Stimulated activated naive CD4-positive, alpha-beta T cell (primary cell): ENCODE results near the gene PCED1B.
"Not testable (repeated sequence)": the region's sequence is repeated elsewhere in the genome, so short reads cannot be mapped to it uniquely, and the experiment has no call there.

ENCODE experiments used
- DNase-seq, 6 experiments: peaks; one replicate each; lab custom pipeline; 2025; lab: John Stamatoyannopoulos, UW

Gene PCED1B

GRCh38 chr12:47164724-47165439 is 85.5 kb downstream of the PCED1B start:
- no peak for DNase-seq

- DNase-seq = no peak
Observed at GRCh38 chr12:47165934-47166333, 86.5 kb downstream of the PCED1B start.

- no peak for DNase-seq
Observed at GRCh38 chr12:47166365-47166764, 86.9 kb downstream of the PCED1B start.

- not testable (repeated sequence) for DNase-seq
Observed at GRCh38 chr12:47170281-47170680, 90.9 kb downstream of the PCED1B start.

GRCh38 chr12:47178014-47178413 is 98.6 kb downstream of the PCED1B start:
- DNase-seq = no peak

GRCh38 chr12:47182164-47182938 is 102.9 kb downstream of the PCED1B start:
- not testable (repeated sequence) for DNase-seq

- DNase-seq = no peak
Observed at GRCh38 chr12:47184229-47184628, 104.8 kb downstream of the PCED1B start.

GRCh38 chr12:47184813-47185212 is 105.4 kb downstream of the PCED1B start:
- no peak for DNase-seq

GRCh38 chr12:47186246-47186645 is 106.8 kb downstream of the PCED1B start:
- no peak for DNase-seq

- DNase-seq = no peak
Observed at GRCh38 chr12:47188576-47189441, 109.4 kb downstream of the PCED1B start.

GRCh38 chr12:47189728-47190127 is 110.3 kb downstream of the PCED1B start:
- DNase-seq = no peak

- DNase-seq = no peak
Observed at GRCh38 chr12:47190271-47190750, 110.9 kb downstream of the PCED1B start.

GRCh38 chr12:47190905-47191304 is 111.5 kb downstream of the PCED1B start:
- no peak for DNase-seq

GRCh38 chr12:47192051-47192450 is 112.6 kb downstream of the PCED1B start:
- DNase-seq = peak in 3 of 6 experiments; percentile 41 to 59 (median 52)

- DNase-seq = no peak
Observed at GRCh38 chr12:47193066-47193465, 113.6 kb downstream of the PCED1B start.

- DNase-seq = no peak
Observed at GRCh38 chr12:47194501-47194900, 115.1 kb downstream of the PCED1B start.

GRCh38 chr12:47200446-47200845 is 121.0 kb downstream of the PCED1B start:
- DNase-seq = no peak

- not testable (repeated sequence) for DNase-seq
Observed at GRCh38 chr12:47201190-47201589, 121.8 kb downstream of the PCED1B start.

GRCh38 chr12:47202176-47202575 is 122.8 kb downstream of the PCED1B start:
- no peak for DNase-seq

GRCh38 chr12:47205532-47206449 is 126.4 kb downstream of the PCED1B start:
- DNase-seq = peak in 1 of 6 experiments; percentile 7
